GM18520 (cell line): ENCODE data around the gene TRIM4.
"Not testable (repeated sequence)": the region's sequence is repeated elsewhere in the genome, so short reads cannot be mapped to it uniquely, and the experiment has no call there.

Source experiments
- ATAC-seq: cut with Tn5 transposase; IDR thresholded peaks from one replicate; pipeline ENCODE4 v1.9.1; 2021; ENCODE audit not compliant: unreplicated experiment

Gene TRIM4

GRCh38 chr7:99918959-99919813 lies at the start of gene TRIM4:
Gene TRIM4 (minus strand): TSS chr7:99919530. CDS start chr7:99919401, 129 bp downstream.
- ATAC-seq, result peak; percentile 79

- ATAC-seq, result no peak
Observed at GRCh38 chr7:99958564-99959227, 39.4 kb upstream of the TRIM4 start.

GRCh38 chr7:99955247-99955646 lies 35.9 kb upstream of the TRIM4 start:
- ATAC-seq, result no peak

- not testable (repeated sequence) for ATAC-seq
Observed at GRCh38 chr7:99954643-99955042, 35.3 kb upstream of the TRIM4 start.

- no peak for ATAC-seq
Observed at GRCh38 chr7:99953649-99954048, 34.3 kb upstream of the TRIM4 start.

GRCh38 chr7:99952649-99953048 lies 33.3 kb upstream of the TRIM4 start:
- ATAC-seq, result not testable (repeated sequence)

GRCh38 chr7:99950819-99951218 lies 31.5 kb upstream of the TRIM4 start:
- ATAC-seq, result not testable (repeated sequence)

GRCh38 chr7:99949645-99950228 lies 30.4 kb upstream of the TRIM4 start:
- no peak for ATAC-seq

- ATAC-seq, result no peak
Observed at GRCh38 chr7:99947608-99948007, 28.3 kb upstream of the TRIM4 start.

GRCh38 chr7:99944497-99945070 lies 25.3 kb upstream of the TRIM4 start:
- ATAC-seq, result no peak

GRCh38 chr7:99943641-99944496 lies 24.5 kb upstream of the TRIM4 start:
- no peak for ATAC-seq

GRCh38 chr7:99938296-99938695 lies 19.0 kb upstream of the TRIM4 start:
- ATAC-seq, result no peak

GRCh38 chr7:99935009-99935408 lies 15.7 kb upstream of the TRIM4 start:
- not testable (repeated sequence) for ATAC-seq

GRCh38 chr7:99930376-99930775 lies 11.0 kb upstream of the TRIM4 start:
- no peak for ATAC-seq

- ATAC-seq, result no peak
Observed at GRCh38 chr7:99929730-99930053, 10.4 kb upstream of the TRIM4 start.

GRCh38 chr7:99928994-99929729 lies 9.8 kb upstream of the TRIM4 start, which contains the start of gene GJC3:
Gene GJC3 (minus strand): TSS chr7:99929620. CDS start chr7:99929620, 0 bp downstream.
- ATAC-seq, result no peak

- no peak for ATAC-seq
Observed at GRCh38 chr7:99928188-99928587, 8.9 kb upstream of the TRIM4 start.

- no peak for ATAC-seq
Observed at GRCh38 chr7:99927536-99927935, 8.2 kb upstream of the TRIM4 start.

GRCh38 chr7:99926321-99926720 lies 7.0 kb upstream of the TRIM4 start:
- no peak for ATAC-seq

- no peak for ATAC-seq
Observed at GRCh38 chr7:99923200-99923599, 3.9 kb upstream of the TRIM4 start.
